ENCODE data around the gene PPEF2. TPM values are rescaled to one million over a fixed set of nuclear protein-coding genes. Genes with fewer than 3 reads are reported as not detected.

Gene PPEF2
- not detected for polyA plus RNA-seq (2013, experiment 1 of 2)
- not detected for polyA plus RNA-seq (2013, experiment 2 of 2)

GRCh38 chr4:75902352-75902751 lies at the start of gene PPEF2:
Gene PPEF2 (minus strand): TSS chr4:75902452. CDS start chr4:75896325, 6,127 bp downstream.
- Histone ChIP-seq H2BK15ac (ENCODE audit: low read depth, poor library complexity, severe bottlenecking) (no peak within 1 kb of the TSS), H3K4me1 (ENCODE audit: control insufficient read depth, insufficient read depth, low read depth, low read length) (no peaks in the 10 kb centered on the region), H3K4ac (ENCODE audit: low read depth in 1 of 2, low read length in 2 of 2) (no peak within 1 kb of the TSS), H3K27me3 (ENCODE audit: control insufficient read depth in 1 of 2, insufficient read depth in 1 of 2, low read length in 2 of 2) (no peaks in the 10 kb centered on the region), H4K91ac (ENCODE audit: low read length) (no peak within 1 kb of the TSS), H3K4me3 (ENCODE audit: insufficient read depth in 1 of 2, low read depth in 1 of 2, low read length in 2 of 2) (no peak within 1 kb of the TSS), H2AFZ (ENCODE audit: low read depth, low read length) (no peak within 1 kb of the TSS), H2AK5ac (ENCODE audit: low read length, severe bottlenecking) (no peak within 1 kb of the TSS), H3K4me2 (ENCODE audit: low read length, poor library complexity, severe bottlenecking) (no peak within 1 kb of the TSS), H3K27ac (ENCODE audit: low read length, poor library complexity, severe bottlenecking) (no peak within 1 kb of the TSS), H3K14ac (ENCODE audit: low read length in 2 of 2) (no peak within 1 kb of the TSS), H3K9me3 (ENCODE audit: control insufficient read depth, low read length) (no peaks in the 10 kb centered on the region), H2BK5ac (ENCODE audit: low read depth, low read length, poor library complexity, severe bottlenecking) (no peak within 1 kb of the TSS), H3K23ac (ENCODE audit: low read length in 2 of 2) (no peak within 1 kb of the TSS), H2BK12ac (ENCODE audit: low read length in 2 of 2) (no peak within 1 kb of the TSS), H2BK120ac (ENCODE audit: low read depth, low read length) (no peak within 1 kb of the TSS), H3K18ac (ENCODE audit: low read depth in 1 of 2, low read length in 2 of 2) (no peak within 1 kb of the TSS), H3K9ac (ENCODE audit: low read length) (no peak within 1 kb of the TSS), H3K36me3 (ENCODE audit: control insufficient read depth in 1 of 2, insufficient read depth in 2 of 2, low read depth in 1 of 2, low read length in 2 of 2) (no peaks in the 10 kb centered on the region), H4K8ac (ENCODE audit: low read length) (no peak within 1 kb of the TSS), H3K79me1 (replicated peaks; ENCODE audit: low read length, poor library complexity, severe bottlenecking) (no peaks in the 10 kb centered on the region)
- WGBS, result 86% methylated on average over 5 of the region's 5 CpGs
- DNase-seq, result no peak

- H3K36me3 ChIP-seq (ENCODE audit: control insufficient read depth in 1 of 2, insufficient read depth in 2 of 2, low read depth in 1 of 2, low read length in 2 of 2), result peaks cover 23 to 90% of the 10 kb centered on the region in 2 experiments
- no peak overlapping the region for H2AK5ac ChIP-seq (ENCODE audit: low read length, severe bottlenecking)
- no peak overlapping the region for H3K4ac ChIP-seq (ENCODE audit: low read depth in 1 of 2, low read length in 2 of 2)
- H3K4me2 ChIP-seq (ENCODE audit: low read length, poor library complexity, severe bottlenecking), result no peak overlapping the region
- H4K91ac ChIP-seq (ENCODE audit: low read length), result no peak overlapping the region
- H2AFZ ChIP-seq (ENCODE audit: low read depth, low read length), result no peak overlapping the region
- H3K79me1 ChIP-seq (replicated peaks; ENCODE audit: low read length, poor library complexity, severe bottlenecking), result peaks cover 5% of the 10 kb centered on the region
- H3K27ac ChIP-seq (ENCODE audit: low read length, poor library complexity, severe bottlenecking), result no peak overlapping the region
- no peak overlapping the region for H4K8ac ChIP-seq (ENCODE audit: low read length)
- H3K9ac ChIP-seq (ENCODE audit: low read length), result no peak overlapping the region
- peak; percentile 71 for DNase-seq
- H2BK5ac ChIP-seq (ENCODE audit: low read depth, low read length, poor library complexity, severe bottlenecking), result no peak overlapping the region
- H2BK12ac ChIP-seq (ENCODE audit: low read length in 2 of 2), result no peak overlapping the region
- H3K27me3 ChIP-seq (ENCODE audit: control insufficient read depth in 1 of 2, insufficient read depth in 1 of 2, low read length in 2 of 2), result no peaks in the 10 kb centered on the region
- no peak overlapping the region for H3K18ac ChIP-seq (ENCODE audit: low read depth in 1 of 2, low read length in 2 of 2)
- no peak overlapping the region for H3K23ac ChIP-seq (ENCODE audit: low read length in 2 of 2)
- no peak overlapping the region for H3K4me3 ChIP-seq (ENCODE audit: insufficient read depth in 1 of 2, low read depth in 1 of 2, low read length in 2 of 2)
- no peak overlapping the region for H2BK120ac ChIP-seq (ENCODE audit: low read depth, low read length)
- no peak overlapping the region for H2BK15ac ChIP-seq (ENCODE audit: low read depth, poor library complexity, severe bottlenecking)
- H3K9me3 ChIP-seq (ENCODE audit: control insufficient read depth, low read length), result no peaks in the 10 kb centered on the region
- no peak overlapping the region for H3K14ac ChIP-seq (ENCODE audit: low read length in 2 of 2)
- H3K4me1 ChIP-seq (ENCODE audit: control insufficient read depth, insufficient read depth, low read depth, low read length), result no peaks in the 10 kb centered on the region
- WGBS, result 55% methylated on average over 1 of the region's 3 CpGs
Measured at GRCh38 chr4:75950213-75950815, 48.1 kb upstream of the PPEF2 start.

- no peak overlapping the region for H3K18ac ChIP-seq (ENCODE audit: low read depth in 1 of 2, low read length in 2 of 2)
- no peak overlapping the region for H2BK12ac ChIP-seq (ENCODE audit: low read length in 2 of 2)
- no peak overlapping the region for H2BK120ac ChIP-seq (ENCODE audit: low read depth, low read length)
- no peak overlapping the region for H3K4ac ChIP-seq (ENCODE audit: low read depth in 1 of 2, low read length in 2 of 2)
- no peaks in the 10 kb centered on the region for H3K27me3 ChIP-seq (ENCODE audit: control insufficient read depth in 1 of 2, insufficient read depth in 1 of 2, low read length in 2 of 2)
- H3K27ac ChIP-seq (ENCODE audit: low read length, poor library complexity, severe bottlenecking), result no peak overlapping the region
- H3K9ac ChIP-seq (ENCODE audit: low read length), result no peak overlapping the region
- 93% methylated on average over 4 of the region's 5 CpGs for WGBS
- peaks cover 3% of the 10 kb centered on the region for H3K79me1 ChIP-seq (replicated peaks; ENCODE audit: low read length, poor library complexity, severe bottlenecking)
- H3K9me3 ChIP-seq (ENCODE audit: control insufficient read depth, low read length), result no peaks in the 10 kb centered on the region
- H2BK5ac ChIP-seq (ENCODE audit: low read depth, low read length, poor library complexity, severe bottlenecking), result no peak overlapping the region
- H2BK15ac ChIP-seq (ENCODE audit: low read depth, poor library complexity, severe bottlenecking), result no peak overlapping the region
- DNase-seq, result no peak
- no peak overlapping the region for H3K14ac ChIP-seq (ENCODE audit: low read length in 2 of 2)
- no peak overlapping the region for H4K91ac ChIP-seq (ENCODE audit: low read length)
- no peak overlapping the region for H2AK5ac ChIP-seq (ENCODE audit: low read length, severe bottlenecking)
- H3K4me1 ChIP-seq (ENCODE audit: control insufficient read depth, insufficient read depth, low read depth, low read length), result no peaks in the 10 kb centered on the region
- H4K8ac ChIP-seq (ENCODE audit: low read length), result no peak overlapping the region
- H2AFZ ChIP-seq (ENCODE audit: low read depth, low read length), result no peak overlapping the region
- peaks cover 14 to 84% of the 10 kb centered on the region in 2 experiments for H3K36me3 ChIP-seq (ENCODE audit: control insufficient read depth in 1 of 2, insufficient read depth in 2 of 2, low read depth in 1 of 2, low read length in 2 of 2)
- H3K23ac ChIP-seq (ENCODE audit: low read length in 2 of 2), result no peak overlapping the region
- no peak overlapping the region for H3K4me3 ChIP-seq (ENCODE audit: insufficient read depth in 1 of 2, low read depth in 1 of 2, low read length in 2 of 2)
- no peak overlapping the region for H3K4me2 ChIP-seq (ENCODE audit: low read length, poor library complexity, severe bottlenecking)
Measured at GRCh38 chr4:75948822-75949444, 46.7 kb upstream of the PPEF2 start.

DNA sequence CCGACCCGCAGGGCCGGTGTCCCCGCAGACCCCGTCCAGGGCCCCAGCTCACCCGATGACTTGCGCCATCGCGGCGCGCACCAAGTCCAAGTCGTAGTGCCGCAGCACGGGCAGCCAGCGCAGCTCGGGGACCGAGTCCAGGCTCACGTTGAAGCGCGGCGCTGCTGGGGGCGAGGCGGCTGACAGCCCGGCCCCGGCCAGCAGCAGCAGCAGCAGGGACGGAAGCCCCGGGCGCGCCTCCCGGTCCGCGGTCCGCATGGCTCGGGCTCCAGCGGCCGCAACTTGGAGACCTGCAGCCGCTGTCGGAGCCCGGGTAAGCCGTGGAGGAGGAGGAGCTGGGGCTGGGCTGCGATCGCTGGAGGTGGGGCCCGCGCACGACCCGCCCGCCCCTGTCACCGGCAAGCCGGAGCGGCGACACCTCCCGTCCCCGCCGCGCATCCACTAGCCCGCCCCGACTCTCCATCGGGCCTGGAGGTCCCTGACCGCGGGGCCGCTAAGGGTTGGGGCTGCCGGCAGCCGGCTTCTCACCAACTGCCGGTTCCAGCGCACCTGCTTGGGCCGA lies 38.5 kb upstream of the PPEF2 start, which contains the start of gene NAAA:
Gene NAAA, minus strand, starts transcription at position 322 of the 562 bp plus-strand sequence. Its CDS starts 64 bp downstream, at position 258.
- H3K9me3 ChIP-seq (ENCODE audit: control insufficient read depth, low read length), result no peaks in the 10 kb centered on the region
- H3K9ac ChIP-seq (ENCODE audit: low read length), result peak within 1 kb of the TSS; percentile 90
- H2BK15ac ChIP-seq (ENCODE audit: low read depth, poor library complexity, severe bottlenecking), result peak within 1 kb of the TSS; percentile 82
- WGBS, result under 1% methylated on average over 62 of the region's 66 CpGs
- peak within 1 kb of the TSS; percentile 71 for H2BK120ac ChIP-seq (ENCODE audit: low read depth, low read length)
- peaks cover 9 to 17% of the 10 kb centered on the region in 2 experiments for H3K36me3 ChIP-seq (ENCODE audit: control insufficient read depth in 1 of 2, insufficient read depth in 2 of 2, low read depth in 1 of 2, low read length in 2 of 2)
- no peak within 1 kb of the TSS for H2AK5ac ChIP-seq (ENCODE audit: low read length, severe bottlenecking)
- H3K27me3 ChIP-seq (ENCODE audit: control insufficient read depth in 1 of 2, insufficient read depth in 1 of 2, low read length in 2 of 2), result no peaks in the 10 kb centered on the region
- H3K27ac ChIP-seq (ENCODE audit: low read length, poor library complexity, severe bottlenecking), result peak within 1 kb of the TSS; percentile 22
- peak within 1 kb of the TSS in 1 of 2 experiments; percentile 98 for H3K23ac ChIP-seq (ENCODE audit: low read length in 2 of 2)
- peak within 1 kb of the TSS; percentile 47 for H4K91ac ChIP-seq (ENCODE audit: low read length)
- peak within 1 kb of the TSS in 1 of 2 experiments; percentile 87 for H3K14ac ChIP-seq (ENCODE audit: low read length in 2 of 2)
- peak within 1 kb of the TSS in 1 of 2 experiments; percentile 24 for H3K4ac ChIP-seq (ENCODE audit: low read depth in 1 of 2, low read length in 2 of 2)
- H2BK5ac ChIP-seq (ENCODE audit: low read depth, low read length, poor library complexity, severe bottlenecking), result no peak within 1 kb of the TSS
- H3K4me1 ChIP-seq (ENCODE audit: control insufficient read depth, insufficient read depth, low read depth, low read length), result peaks cover 5% of the 10 kb centered on the region
- peak within 1 kb of the TSS; percentile 77 to 98 for H3K18ac ChIP-seq (ENCODE audit: low read depth in 1 of 2, low read length in 2 of 2)
- H3K4me2 ChIP-seq (ENCODE audit: low read length, poor library complexity, severe bottlenecking), result peak within 1 kb of the TSS; percentile 97
- peak within 1 kb of the TSS; percentile 95 for H2AFZ ChIP-seq (ENCODE audit: low read depth, low read length)
- peak within 1 kb of the TSS; percentile 66 for H4K8ac ChIP-seq (ENCODE audit: low read length)
- peaks cover 8% of the 10 kb centered on the region for H3K79me1 ChIP-seq (replicated peaks; ENCODE audit: low read length, poor library complexity, severe bottlenecking)
- peak within 1 kb of the TSS in 1 of 2 experiments; percentile 52 for H2BK12ac ChIP-seq (ENCODE audit: low read length in 2 of 2)
- peak; percentile 83 for DNase-seq
- H3K4me3 ChIP-seq (ENCODE audit: insufficient read depth in 1 of 2, low read depth in 1 of 2, low read length in 2 of 2), result peak within 1 kb of the TSS; percentile 75 to 90
